IMR-90 (cell line): Measurements from ENCODE around the gene CDK5. TPM values are rescaled to one million over a fixed set of nuclear protein-coding genes. Genes with fewer than 3 reads are reported as not detected.

Experiments used
- MAZ ChIP-seq: IDR thresholded peaks from 2 replicates; pipeline ENCODE4 v1.6.1; 2012; ENCODE audit warnings: low read depth, mild to moderate bottlenecking, low read length, improper control_type of control experiment, moderate library complexity, borderline replicate concordance
- RCOR1 ChIP-seq: IDR thresholded peaks from 2 replicates; pipeline ENCODE4 v1.6.1; 2012; ENCODE audit warnings: mild to moderate bottlenecking, low read length, improper control_type of control experiment; ENCODE audit not compliant: insufficient replicate concordance
- RFX5 ChIP-seq: IDR thresholded peaks from 2 replicates; pipeline ENCODE4 v1.8.0; 2012; ENCODE audit warnings: low read depth, mild to moderate bottlenecking, low read length, moderate library complexity
- USF2 ChIP-seq: fragments of 150-350 bp; IDR thresholded peaks from 2 replicates; pipeline ENCODE4 v1.6.1; 2017; ENCODE audit warnings: mild to moderate bottlenecking, antibody characterized with exemption, low read length, low read depth
- polyA plus RNA-seq, 3 experiments: library from polyadenylated mRNA; depleted of rRNA; stranded (reverse); fragments of >200 nt; gene quantifications; 2 replicates each; pipeline ENCODE4 v1.2.3, GENCODE V29; 2012; ENCODE audit warnings: low replicate concordance in 1 of 3
- total RNA-seq: library from RNA; depleted of rRNA; stranded (reverse); fragments of >200 nt; gene quantifications from 2 replicates; pipeline ENCODE4 v1.2.3, GENCODE V29; 2012

Gene CDK5
- total and polyA plus RNA-seq, 2 of the 4 experiments (the other 2 are of a cell fraction), result 22.4 to 34.8 TPM

GRCh38 chr7:151039850-151040548, 17.7 kb downstream of the CDK5 start (continued):
- TF ChIP-seq RCOR1, result no peak
- no peak for TF ChIP-seq USF2
- TF ChIP-seq RFX5, result no peak
- TF ChIP-seq MAZ, result no peak
